ENCODE results near the gene MIA. TPM values are rescaled to one million over a fixed set of nuclear protein-coding genes. Genes with fewer than 3 reads are reported as not detected.
"Not testable (repeated sequence)": the region's sequence is repeated elsewhere in the genome, so short reads cannot be mapped to it uniquely, and the experiment has no call there.

Gene MIA
- total and polyA plus RNA-seq, 8 donors = 0.89 to 6.7 (median 3.6) TPM; not detected in 1

DNA sequence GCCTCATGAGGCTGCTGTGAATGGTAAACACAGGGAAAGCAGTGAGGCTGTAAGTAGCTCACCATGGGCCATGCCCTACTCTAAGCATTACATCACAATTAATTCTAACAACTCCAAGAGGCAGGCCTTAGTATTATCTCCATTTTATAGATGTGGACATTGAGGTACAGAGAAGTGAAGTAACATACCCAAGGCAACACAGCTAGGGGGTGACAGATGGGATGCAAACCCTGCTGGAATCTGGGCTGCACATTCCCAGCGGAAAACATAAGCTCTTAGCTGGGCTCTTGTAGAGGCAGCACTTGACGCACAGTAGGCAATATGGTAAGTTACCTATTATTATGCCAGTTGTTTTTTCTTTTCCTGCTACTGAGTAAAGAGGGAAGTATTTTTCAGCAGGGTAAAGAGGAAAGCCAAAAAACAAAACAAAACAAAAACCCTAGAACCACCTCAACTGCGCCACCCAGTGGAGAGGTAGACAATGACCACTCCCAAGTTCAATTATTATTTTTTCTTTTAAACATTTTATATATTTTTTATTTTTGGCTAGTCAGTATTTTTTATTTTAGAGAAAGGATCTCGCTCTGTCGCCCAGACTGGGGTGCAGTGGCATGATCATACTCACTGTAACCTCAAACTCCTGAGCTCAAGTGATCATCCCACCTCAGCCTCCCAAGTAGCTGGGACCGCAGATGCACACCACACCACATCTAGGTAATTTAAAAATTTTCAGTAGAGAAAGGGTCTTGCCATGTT lies 44.3 kb downstream of the MIA start:
- peaks cover 6 to 47% of the 10 kb centered on the region in 2 donors for H3K4me1 ChIP-seq
- H3K27ac ChIP-seq = peak overlapping the region; percentile 26 to 48
- not testable (repeated sequence) for H3K4me3 ChIP-seq, H3K27me3 ChIP-seq, H3K9me3 ChIP-seq, H3K36me3 ChIP-seq
- peak; percentile 80 for ATAC-seq
- peak in 1 of 4 donors; percentile 54 for DNase-seq
- intact Hi-C loops (cut with DNase I) = loop anchor here in 1 of 2 donors (5.0 kb wide), 1 partner anchor 157 kb away; no protein-coding TSS in a partner anchor
- TF ChIP-seq, protein P1, sequence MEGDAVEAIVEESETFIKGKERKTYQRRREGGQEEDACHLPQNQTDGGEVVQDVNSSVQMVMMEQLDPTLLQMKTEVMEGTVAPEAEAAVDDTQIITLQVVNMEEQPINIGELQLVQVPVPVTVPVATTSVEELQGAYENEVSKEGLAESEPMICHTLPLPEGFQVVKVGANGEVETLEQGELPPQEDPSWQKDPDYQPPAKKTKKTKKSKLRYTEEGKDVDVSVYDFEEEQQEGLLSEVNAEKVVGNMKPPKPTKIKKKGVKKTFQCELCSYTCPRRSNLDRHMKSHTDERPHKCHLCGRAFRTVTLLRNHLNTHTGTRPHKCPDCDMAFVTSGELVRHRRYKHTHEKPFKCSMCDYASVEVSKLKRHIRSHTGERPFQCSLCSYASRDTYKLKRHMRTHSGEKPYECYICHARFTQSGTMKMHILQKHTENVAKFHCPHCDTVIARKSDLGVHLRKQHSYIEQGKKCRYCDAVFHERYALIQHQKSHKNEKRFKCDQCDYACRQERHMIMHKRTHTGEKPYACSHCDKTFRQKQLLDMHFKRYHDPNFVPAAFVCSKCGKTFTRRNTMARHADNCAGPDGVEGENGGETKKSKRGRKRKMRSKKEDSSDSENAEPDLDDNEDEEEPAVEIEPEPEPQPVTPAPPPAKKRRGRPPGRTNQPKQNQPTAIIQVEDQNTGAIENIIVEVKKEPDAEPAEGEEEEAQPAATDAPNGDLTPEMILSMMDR (IDR thresholded peaks at IDR 0.05) = peak; percentile 74 to 86

DNA sequence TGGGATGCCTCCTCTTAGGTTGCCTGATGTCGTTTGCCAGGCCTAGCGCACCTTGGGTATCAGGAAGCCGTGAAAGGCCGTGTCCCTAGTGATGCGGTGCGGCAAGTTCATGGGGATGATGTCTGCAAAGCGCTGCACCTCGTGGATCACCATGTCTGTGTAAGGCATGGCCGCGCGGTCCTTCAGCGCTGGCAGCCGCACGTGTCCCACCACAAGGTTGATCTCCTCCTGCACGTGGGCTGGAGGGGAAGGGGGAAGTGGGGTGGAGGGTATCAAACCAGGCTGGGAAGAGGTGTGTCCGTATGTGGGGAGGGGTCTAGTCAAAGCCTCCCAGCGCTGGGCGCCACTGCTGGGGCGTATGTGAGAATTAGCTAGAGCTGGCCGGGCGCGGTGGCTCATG lies 46.8 kb downstream of the MIA start:
- Histone ChIP-seq H3K36me3 (peaks cover 0 to under 1% of the 10 kb centered on the region in 2 donors), H3K9me3 (no peaks in the 10 kb centered on the region), H3K4me1 (peaks cover 6 to 57% of the 10 kb centered on the region in 2 donors), H3K4me3 (no peak overlapping the region), H3K27me3 (no peaks in the 10 kb centered on the region), H3K27ac (peak overlapping the region in 1 of 2 donors; percentile 82)
- DNase-seq = peak in 1 of 4 donors; percentile 60
- TF ChIP-seq, protein P1 (IDR thresholded peaks at IDR 0.05) = no peak
- ATAC-seq = no peak
- intact Hi-C loops (cut with DNase I) = no loop called here

DNA sequence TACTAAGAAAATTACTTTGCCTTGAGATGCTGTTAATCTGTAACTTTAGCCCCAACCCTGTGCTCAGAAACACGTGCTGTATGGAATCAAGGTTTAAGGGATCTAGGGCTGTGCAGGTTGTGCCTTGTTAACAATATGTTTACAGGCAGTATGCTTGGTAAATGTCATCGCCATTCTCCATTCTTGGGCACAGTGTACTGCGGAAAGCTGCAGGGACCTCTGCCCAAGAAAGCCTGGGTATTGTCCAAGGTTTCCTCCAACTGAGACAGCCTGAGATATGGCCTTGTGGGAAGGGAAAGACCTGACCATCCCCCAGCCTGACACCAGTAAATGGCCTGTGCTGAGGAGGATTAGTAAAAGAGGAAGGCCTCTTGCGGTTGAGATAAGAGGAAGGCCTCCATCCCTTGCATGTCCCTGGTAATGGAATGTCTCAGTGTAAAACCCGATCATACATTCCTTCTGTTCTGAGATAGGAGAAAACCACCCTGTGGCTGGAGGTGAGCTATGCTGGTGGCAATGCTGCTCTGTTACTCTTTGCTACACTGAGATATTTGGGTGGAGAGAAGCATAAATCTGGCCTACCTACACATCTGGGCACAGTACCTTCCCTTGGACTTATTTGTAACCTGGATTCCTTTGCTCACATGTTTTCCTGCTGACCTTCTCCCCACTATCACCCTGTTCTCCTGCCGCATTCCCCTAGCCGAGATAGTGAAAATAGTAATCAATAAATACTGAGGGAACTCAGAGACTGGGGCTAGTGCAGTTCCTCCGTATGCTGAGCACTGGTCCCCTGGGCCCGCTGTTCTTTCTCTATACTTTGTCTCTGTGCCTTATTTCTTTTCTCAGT lies 47.6 kb downstream of the MIA start:
- ATAC-seq; intact Hi-C loops (cut with DNase I); H3K27me3 ChIP-seq; H3K9me3 ChIP-seq; H3K4me3 ChIP-seq; H3K36me3 ChIP-seq: not testable (repeated sequence)
- Histone ChIP-seq H3K4me1 (peaks cover 6 to 57% of the 10 kb centered on the region in 2 donors), H3K27ac (peak overlapping the region; percentile 7 to 82)
- peak in 1 of 4 donors; percentile 50 for DNase-seq

DNA sequence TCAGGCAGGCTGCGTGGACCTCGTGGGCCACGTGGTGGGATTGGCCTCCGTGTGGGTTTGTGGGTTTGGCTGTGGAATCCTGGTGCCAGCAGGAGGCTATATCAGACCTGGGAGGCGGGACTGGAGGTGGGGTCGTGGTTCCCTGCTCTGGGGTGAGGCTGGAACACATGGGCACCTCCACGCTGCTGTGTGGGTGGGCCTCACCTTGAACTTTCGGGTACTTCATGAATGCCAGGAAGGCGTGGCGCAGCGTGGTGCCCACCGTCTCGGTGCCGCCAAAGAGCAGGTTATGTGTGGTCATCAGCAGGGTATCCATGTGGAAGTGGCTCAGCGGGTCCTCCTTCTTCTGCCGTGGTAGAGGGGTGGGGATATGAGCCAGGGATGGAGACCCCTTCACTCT lies 49.6 kb downstream of the MIA start:
- ATAC-seq = not testable (repeated sequence)
- peak in 1 of 4 donors; percentile 67 for DNase-seq
- H3K4me1 ChIP-seq = peaks cover 3 to 40% of the 10 kb centered on the region in 2 donors

DNA sequence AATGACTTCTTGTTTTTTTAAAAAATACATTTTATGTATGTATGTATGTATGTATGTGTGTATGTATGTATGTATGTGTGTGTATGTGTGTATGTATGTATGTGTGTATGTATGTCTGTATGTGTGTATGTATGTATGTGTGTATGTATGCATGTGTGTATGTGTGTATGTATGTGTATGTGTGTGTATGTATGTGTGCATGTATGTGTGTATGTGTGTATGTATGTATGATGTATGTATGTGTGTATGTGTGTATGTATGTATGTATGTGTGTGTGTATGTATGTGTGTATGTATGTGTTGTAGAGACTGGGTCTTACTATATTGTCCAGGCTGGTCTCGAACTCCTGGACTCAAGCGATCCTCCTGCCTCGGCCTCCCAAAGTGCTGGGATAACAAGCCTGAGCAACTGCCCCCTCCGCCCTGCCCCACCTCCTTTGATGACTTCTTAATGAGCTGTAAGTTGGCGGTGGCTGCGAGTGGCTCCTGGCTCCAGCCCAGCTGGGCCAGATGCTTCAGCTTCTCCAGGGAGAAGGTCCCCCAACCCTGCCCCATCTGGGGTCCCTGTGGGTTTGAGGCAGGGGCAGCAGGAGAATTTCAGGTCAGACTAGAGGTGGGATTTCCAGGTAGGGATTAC lies 50.3 kb downstream of the MIA start:
- H3K4me3 ChIP-seq; H3K27ac ChIP-seq; intact Hi-C loops (cut with DNase I); ATAC-seq; H3K27me3 ChIP-seq; H3K36me3 ChIP-seq; H3K9me3 ChIP-seq: not testable (repeated sequence)
- peaks cover 3 to 36% of the 10 kb centered on the region in 2 donors for H3K4me1 ChIP-seq
- peak in 1 of 4 donors; percentile 20 for DNase-seq

More for the DNA sequence above, 49.6 kb downstream of the MIA start:
- H3K27ac ChIP-seq; H3K27me3 ChIP-seq; H3K9me3 ChIP-seq; intact Hi-C loops (cut with DNase I); H3K4me3 ChIP-seq; H3K36me3 ChIP-seq: not testable (repeated sequence)

DNA sequence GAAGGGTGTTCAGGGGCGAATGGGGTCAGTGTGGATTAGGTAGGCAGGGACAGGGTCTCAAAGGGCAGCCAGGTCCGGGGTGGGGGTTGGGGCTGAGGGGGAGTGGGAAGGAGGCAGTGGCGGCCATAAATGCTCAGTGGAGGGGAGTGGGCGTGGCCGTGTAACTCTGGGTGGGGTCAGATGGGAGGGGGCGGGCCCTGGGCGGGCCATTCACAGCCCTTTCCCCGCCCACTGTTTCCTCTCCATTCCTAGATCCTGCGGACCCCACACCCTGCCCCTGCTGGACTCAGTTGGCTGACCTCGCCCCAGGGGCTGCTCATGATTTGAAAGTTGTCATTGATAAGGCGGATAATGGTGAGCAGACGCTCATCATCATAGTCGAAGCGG lies 51.0 kb downstream of the MIA start:
- H3K9me3 ChIP-seq; H3K27me3 ChIP-seq; H3K36me3 ChIP-seq; DNase-seq; H3K4me3 ChIP-seq; ATAC-seq; H3K27ac ChIP-seq; intact Hi-C loops (cut with DNase I): not testable (repeated sequence)
- peaks cover 5 to 36% of the 10 kb centered on the region in 2 donors for H3K4me1 ChIP-seq

DNA sequence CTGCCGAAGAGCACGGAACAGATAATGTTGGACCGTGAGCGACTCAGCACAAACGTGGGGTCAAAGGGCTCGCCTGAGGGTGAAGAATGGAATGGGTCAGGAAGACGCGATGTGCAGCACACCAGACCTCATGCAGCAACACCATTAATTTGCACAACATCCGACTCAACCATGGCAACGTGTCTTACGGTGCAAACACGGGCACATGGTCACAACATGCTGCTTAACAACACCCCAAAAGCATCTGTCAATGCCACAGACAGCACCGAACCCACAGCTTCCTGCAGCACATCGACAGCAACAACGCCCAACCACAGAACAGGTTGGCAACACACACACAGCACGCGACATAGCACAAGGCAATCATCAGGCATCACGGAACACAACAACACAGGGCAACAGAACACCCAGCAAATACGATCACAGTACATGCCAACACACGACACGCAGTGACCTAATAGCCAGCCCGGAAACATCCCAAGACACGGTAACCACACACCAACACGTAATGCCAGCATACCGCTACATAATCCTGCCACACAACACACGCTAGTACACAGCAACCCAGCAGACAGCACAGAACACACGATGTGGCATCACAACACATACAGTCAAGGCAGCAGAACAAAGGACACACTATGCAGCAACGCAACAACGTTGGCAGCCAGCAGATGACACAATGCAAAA lies 51.5 kb downstream of the MIA start:
- intact Hi-C loops (cut with DNase I); H3K27me3 ChIP-seq; H3K36me3 ChIP-seq; H3K4me3 ChIP-seq; ATAC-seq; H3K27ac ChIP-seq; H3K9me3 ChIP-seq: not testable (repeated sequence)
- peaks cover 9 to 41% of the 10 kb centered on the region in 2 donors for H3K4me1 ChIP-seq
- DNase-seq = peak in 1 of 4 donors; percentile 39
